Esophagus squamous epithelium (tissue), 4 donors: ENCODE measurements around the gene CTAG1A.

Experiments used
- CTCF ChIP-seq, 6 experiments: fragments of 450-650 bp in 4 of 6; fragments of 200-600 bp in 2 of 6; sonication (generic) in 2 of 6; IDR thresholded peaks; one replicate each; pipeline ENCODE4 v1.5.1; 2016 to 2019; ENCODE audit warnings: antibody characterized with exemption in 6 of 6, mild to moderate bottlenecking in 4 of 6, moderate library complexity in 4 of 6
- POLR2A ChIP-seq, 4 donors: fragments of 450-650 bp; IDR thresholded peaks; one replicate each; pipeline ENCODE4 v1.6.1; 2017; ENCODE audit warnings: antibody characterized with exemption in 4 of 4, mild to moderate bottlenecking in 4 of 4, moderate library complexity in 3 of 4

GRCh38 chrX:154535892-154536291 is 49.0 kb upstream of the CTAG1A start:
- no peak for TF ChIP-seq CTCF (IDR thresholded peaks at IDR 0.05)
- no peak for TF ChIP-seq POLR2A (IDR thresholded peaks at IDR 0.05)
